H9 (cell line): ENCODE data around the gene MEG3. TPM values are rescaled to one million over a fixed set of nuclear protein-coding genes. Genes with fewer than 3 reads are reported as not detected.
A peak's percentile ranks its signal among the peaks of the same experiment; 100 is the strongest.

Experiments
- DNase-seq: peaks from one replicate; pipeline ENCODE4 v3.0.0-alpha.2; 2017
- H2AFZ ChIP-seq: one replicate; pipeline ENCODE4 v1.6.1; 2013; ENCODE audit warnings: mild to moderate bottlenecking, low read length, control low read depth, moderate library complexity
- H2AK5ac ChIP-seq: 2 replicates; pipeline ENCODE4 v1.6.1; 2013; ENCODE audit warnings: low read length, control low read depth, mixed read lengths; ENCODE audit not compliant: insufficient read length
- H2BK120ac ChIP-seq: one replicate; pipeline ENCODE4 v1.6.1; 2013; ENCODE audit warnings: low read depth, mild to moderate bottlenecking, low read length, control low read depth, inconsistent platforms; ENCODE audit not compliant: poor library complexity, severe bottlenecking
- H2BK12ac ChIP-seq: 2 replicates; pipeline ENCODE4 v1.6.1; 2013; ENCODE audit warnings: low read length, control low read depth, mixed read lengths, low read depth; ENCODE audit not compliant: insufficient read length
- H2BK15ac ChIP-seq: 2 replicates; pipeline ENCODE4 v1.6.1; 2013; ENCODE audit warnings: low read depth, low read length, control low read depth
- H2BK20ac ChIP-seq: one replicate; pipeline ENCODE4 v1.6.1; 2013; ENCODE audit warnings: low read depth, mild to moderate bottlenecking, low read length, control low read depth, inconsistent platforms; ENCODE audit not compliant: poor library complexity, severe bottlenecking
- H2BK5ac ChIP-seq: 2 replicates; pipeline ENCODE4 v1.6.1; 2013; ENCODE audit warnings: low read length, control low read depth, mixed read lengths; ENCODE audit not compliant: insufficient read length
- H3K14ac ChIP-seq: 2 replicates; pipeline ENCODE4 v1.6.1; 2013; ENCODE audit warnings: low read length, control low read depth; ENCODE audit not compliant: insufficient read depth
- H3K18ac ChIP-seq: 2 replicates; pipeline ENCODE4 v1.6.1; 2013; ENCODE audit warnings: low read depth, mild to moderate bottlenecking, mixed read lengths, low read length, control low read depth; ENCODE audit not compliant: insufficient read length
- H3K23ac ChIP-seq: 2 replicates; pipeline ENCODE4 v1.6.1; 2013; ENCODE audit warnings: low read length, control low read depth, mixed read lengths, low read depth; ENCODE audit not compliant: insufficient read length
- H3K23me2 ChIP-seq: 2 replicates; pipeline ENCODE4 v1.6.1; 2013; ENCODE audit warnings: low read depth, mild to moderate bottlenecking, mixed read lengths, low read length, control low read depth; ENCODE audit not compliant: insufficient read length, poor library complexity, severe bottlenecking
- H3K27ac ChIP-seq: 2 replicates; pipeline ENCODE4 v1.5.1; 2013; ENCODE audit warnings: low read length, control low read depth, mixed read lengths, low read depth; ENCODE audit not compliant: insufficient read length
- H3K27me3 ChIP-seq: 2 replicates; pipeline ENCODE4 v1.6.1; 2013; ENCODE audit warnings: low read length, control low read depth, inconsistent platforms; ENCODE audit not compliant: insufficient read depth
- H3K4ac ChIP-seq: 2 replicates; pipeline ENCODE4 v1.6.1; 2013; ENCODE audit warnings: low read depth, mild to moderate bottlenecking, control low read depth, inconsistent platforms, low read length, moderate library complexity
- H3K4me1 ChIP-seq: 2 replicates; pipeline ENCODE4 v1.6.1; 2013; ENCODE audit warnings: low read length, control low read depth, inconsistent platforms; ENCODE audit not compliant: insufficient read depth
- H3K4me2 ChIP-seq: 2 replicates; pipeline ENCODE4 v1.6.1; 2013; ENCODE audit warnings: low read length, control low read depth, mixed read lengths; ENCODE audit not compliant: insufficient read length, insufficient read depth
- H3K56ac ChIP-seq: 2 replicates; pipeline ENCODE4 v1.6.1; 2013; ENCODE audit warnings: low read depth, mild to moderate bottlenecking, mixed read lengths, low read length, control low read depth; ENCODE audit not compliant: insufficient read length
- H3K79me1 ChIP-seq: 2 replicates; pipeline ENCODE4 v1.6.1; 2013; ENCODE audit warnings: low read depth, mild to moderate bottlenecking, moderate library complexity, low read length, control low read depth, inconsistent platforms; ENCODE audit not compliant: insufficient read depth, poor library complexity, severe bottlenecking
- H3K79me2 ChIP-seq: 2 replicates; pipeline ENCODE4 v1.6.1; 2013; ENCODE audit warnings: low read length, control low read depth, inconsistent platforms; ENCODE audit not compliant: insufficient read depth
- H3K9ac ChIP-seq: 2 replicates; pipeline ENCODE4 v1.6.1; 2013; ENCODE audit warnings: low read length, control low read depth, mixed read lengths; ENCODE audit not compliant: insufficient read length; ENCODE audit errors: extremely low read depth
- H3K9me3 ChIP-seq: one replicate; pipeline ENCODE4 v1.6.1; 2013; ENCODE audit warnings: low read depth, low read length, inconsistent platforms; ENCODE audit not compliant: control insufficient read depth
- H3T11ph ChIP-seq: one replicate; pipeline ENCODE4 v1.6.1; 2013; ENCODE audit warnings: mild to moderate bottlenecking, low read length, control low read depth, inconsistent platforms
- H4K20me1 ChIP-seq: one replicate; pipeline ENCODE4 v1.6.1; 2013; ENCODE audit not compliant: control insufficient read depth, insufficient read length, insufficient read depth
- H4K5ac ChIP-seq: 2 replicates; pipeline ENCODE4 v1.6.1; 2013; ENCODE audit warnings: low read depth, mild to moderate bottlenecking, mixed read lengths, low read length, control low read depth; ENCODE audit not compliant: insufficient read length
- H4K8ac ChIP-seq: replicated peaks from 2 replicates; pipeline ENCODE4 v1.6.1; 2013; ENCODE audit warnings: low read length, control low read depth, mixed read lengths, low read depth; ENCODE audit not compliant: insufficient read length
- H4K91ac ChIP-seq: 2 replicates; pipeline ENCODE4 v1.6.1; 2013; ENCODE audit warnings: low read depth, mild to moderate bottlenecking, moderate library complexity, mixed read lengths, low read length, control low read depth; ENCODE audit not compliant: insufficient read length
- H3K27ac Mint-ChIP-seq, 3 experiments: 2 replicates in 2 of 3; 3 replicates in 1 of 3; pipeline ENCODE4 v1.8.0; 2020 to 2021; ENCODE audit warnings: mixed read lengths in 3 of 3, mild to moderate bottlenecking in 1 of 3, moderate library complexity in 1 of 3
- H3K27me3 Mint-ChIP-seq: 2 replicates; pipeline ENCODE4 v1.8.0; 2021; ENCODE audit warnings: low read depth, mild to moderate bottlenecking, moderate library complexity, mixed read lengths
- H3K36me3 Mint-ChIP-seq, 3 experiments: 2 replicates in 2 of 3; 3 replicates in 1 of 3; pipeline ENCODE4 v1.8.0; 2020 to 2021; ENCODE audit warnings: low read depth in 3 of 3, mixed read lengths in 3 of 3; ENCODE audit not compliant: insufficient read depth in 1 of 3
- H3K4me1 Mint-ChIP-seq, 2 experiments: 2 replicates each; pipeline ENCODE4 v1.8.0; 2020; ENCODE audit warnings: mixed read lengths in 2 of 2
- H3K4me3 Mint-ChIP-seq, 2 experiments: 2 replicates in 1 of 2; 3 replicates in 1 of 2; pipeline ENCODE4 v1.8.0; 2020 to 2021; ENCODE audit warnings: mild to moderate bottlenecking in 2 of 2, mixed read lengths in 2 of 2, moderate library complexity in 1 of 2
- H3K9me3 Mint-ChIP-seq, 2 experiments: 2 replicates in 1 of 2; 3 replicates in 1 of 2; pipeline ENCODE4 v1.8.0; 2020; ENCODE audit warnings: mild to moderate bottlenecking in 2 of 2, mixed read lengths in 2 of 2, moderate library complexity in 1 of 2
- CTCF ChIP-seq: fragments of 200-600 bp; sonication (generic); conservative IDR thresholded peaks from 3 replicates; pipeline ENCODE4 v1.8.0; 2021; ENCODE audit warnings: antibody characterized with exemption, mild to moderate bottlenecking
- WGBS: extraction: QIAGEN DNeasy Blood & Tissue Kit; methylation state at CpG from one replicate; pipeline ENCODE4 v1.1.7; 2013; ENCODE audit warnings: missing lambda C conversion rate, low lambda C conversion rate, mixed read lengths; ENCODE audit not compliant: insufficient read length; ENCODE audit errors: extremely low coverage; 5-methylcytosine and 5-hydroxymethylcytosine counted together
- total RNA-seq: library from RNA; stranded (reverse); gene quantifications from 2 replicates; pipeline ENCODE4 v1.2.1, GENCODE V29; 2021

MEG3 gene
- total RNA-seq, 1 experiment from 2014 or later, result 0.52 TPM

- no peak overlapping the region for H3K4ac ChIP-seq
- no peak overlapping the region for H3K27ac ChIP-seq
- Mint-ChIP-seq H3K4me1 (peaks cover 9 to 17% of the 10 kb centered on the region in 2 experiments), H3K27me3 (peaks cover 5% of the 10 kb centered on the region), H3K36me3 (no peaks in the 10 kb centered on the region), H3K4me3 (no peak overlapping the region), H3K27ac (peak overlapping the region in 1 of 3 experiments; percentile 81; a peak in 3 of 7 replicates), H3K9me3 (no peaks in the 10 kb centered on the region; a peak in 1 of 5 replicates)
- H2AK5ac ChIP-seq, result no peak overlapping the region
- H3K23me2 ChIP-seq, result no peaks in the 10 kb centered on the region
- H3K56ac ChIP-seq, result no peak overlapping the region
- no peak overlapping the region for H3K18ac ChIP-seq
- no peaks in the 10 kb centered on the region for H4K20me1 ChIP-seq
- no peak for TF ChIP-seq CTCF
- H3K23ac ChIP-seq, result no peak overlapping the region
- no peak overlapping the region for H4K91ac ChIP-seq
- H2BK12ac ChIP-seq, result no peak overlapping the region
- no peak overlapping the region for H2BK120ac ChIP-seq
- H2BK15ac ChIP-seq, result no peak overlapping the region
- no peaks in the 10 kb centered on the region for H3K79me2 ChIP-seq
- H3K9ac ChIP-seq, result no peak overlapping the region
- no peak overlapping the region for H3K4me2 ChIP-seq
- H2BK20ac ChIP-seq, result no peak overlapping the region
- H3K9me3 ChIP-seq, result no peaks in the 10 kb centered on the region
- WGBS, result no CpG with 5 or more reads among the region's 7 CpGs
- no peaks in the 10 kb centered on the region for H3K79me1 ChIP-seq
- no peak for DNase-seq
- H3T11ph ChIP-seq, result no peak overlapping the region
- H3K27me3 ChIP-seq, result no peaks in the 10 kb centered on the region
- no peak overlapping the region for H2BK5ac ChIP-seq
- no peak overlapping the region for H2AFZ ChIP-seq
- H3K4me1 ChIP-seq, result no peaks in the 10 kb centered on the region
- H3K14ac ChIP-seq, result no peak overlapping the region
- H4K8ac ChIP-seq, result no peak overlapping the region
- no peak overlapping the region for H4K5ac ChIP-seq
Observed at GRCh38 chr14:100788517-100788916, 37.4 kb upstream of the MEG3 start.
